Urinary bladder (tissue), 4 donors: Measurements from ENCODE around the gene SHE. TPM values are rescaled to one million over a fixed set of nuclear protein-coding genes. Genes with fewer than 3 reads are reported as not detected.
A peak's percentile ranks its signal among the peaks of the same experiment; 100 is the strongest.

Source experiments
- DNase-seq: peaks from one replicate; pipeline ENCODE4 v3.0.0-alpha.2; 2015; ENCODE audit errors: extremely low spot score
- H3K27ac ChIP-seq: one replicate; pipeline ENCODE4 v1.5.1; 2013; ENCODE audit warnings: low read depth, mild to moderate bottlenecking, moderate library complexity
- H3K36me3 ChIP-seq: one replicate; pipeline ENCODE4 v1.6.1; 2013; ENCODE audit warnings: mild to moderate bottlenecking, moderate library complexity; ENCODE audit not compliant: insufficient read depth
- H3K4me1 ChIP-seq: one replicate; pipeline ENCODE4 v1.6.1; 2013; ENCODE audit warnings: mild to moderate bottlenecking, moderate library complexity; ENCODE audit not compliant: insufficient read depth
- H3K4me3 ChIP-seq: one replicate; pipeline ENCODE4 v1.5.1; 2013; ENCODE audit warnings: low read depth, low read length
- WGBS: extraction: QIAGEN DNeasy Blood & Tissue Kit; methylation state at CpG from one replicate; pipeline ENCODE4 v1.1.7; 2013; 5-methylcytosine and 5-hydroxymethylcytosine counted together
- polyA plus RNA-seq: library from polyadenylated mRNA; stranded (reverse); fragments of 200-250 nt; gene quantifications from one replicate; pipeline ENCODE4 v1.2.3, GENCODE V29; 2013
- total RNA-seq: library from RNA; depleted of rRNA; stranded (reverse); fragments of >200 nt; gene quantifications from one replicate; pipeline ENCODE4 v1.2.3, GENCODE V29; 2014
- donor health status: healthy with polysubstance abuse.
- donor health status: healthy.

Gene SHE
- total RNA-seq (17.7 TPM), polyA plus RNA-seq (15.3 TPM)

GRCh38 chr1:154502066-154502743, at the start of gene SHE, which contains the start of gene TDRD10:
SHE (minus strand) TSS chr1:154502412; CDS start chr1:154502026, 386 bp downstream.
TDRD10 (plus strand) TSS chr1:154502219; CDS start chr1:154506904, 4,685 bp downstream.
- WGBS, result 2% methylated on average over 89 of the region's 90 CpGs
- Histone ChIP-seq H3K4me1 (peaks cover 2% of the 10 kb centered on the region), H3K36me3 (no peaks in the 10 kb centered on the region), H3K27ac (peak within 1 kb of the TSS; percentile 6), H3K4me3 (peak within 1 kb of the TSS; percentile 36)
- DNase-seq, result no peak

GRCh38 chr1:154551474-154551873, 49.3 kb upstream of the SHE start:
- no peak overlapping the region for H3K4me3 ChIP-seq
- H3K27ac ChIP-seq, result no peak overlapping the region
- no peak for DNase-seq
- 91% methylated on average over 4 of the region's 4 CpGs for WGBS
- peaks cover 11% of the 10 kb centered on the region for H3K36me3 ChIP-seq
- H3K4me1 ChIP-seq, result no peaks in the 10 kb centered on the region

- no peak overlapping the region for H3K4me3 ChIP-seq
- no peak for DNase-seq
- H3K36me3 ChIP-seq, result peaks cover 11% of the 10 kb centered on the region
- H3K4me1 ChIP-seq, result no peaks in the 10 kb centered on the region
- no peak overlapping the region for H3K27ac ChIP-seq
- WGBS, result 87% methylated on average over 6 of the region's 6 CpGs
Observed at GRCh38 chr1:154550657-154551056, 48.4 kb upstream of the SHE start.

GRCh38 chr1:154550070-154550469, 47.9 kb upstream of the SHE start:
- H3K27ac ChIP-seq, result no peak overlapping the region
- WGBS, result 62% methylated on average over 5 of the region's 5 CpGs
- DNase-seq, result no peak
- H3K4me1 ChIP-seq, result no peaks in the 10 kb centered on the region
- peaks cover 7% of the 10 kb centered on the region for H3K36me3 ChIP-seq
- no peak overlapping the region for H3K4me3 ChIP-seq

- Histone ChIP-seq H3K36me3 (peaks cover 7% of the 10 kb centered on the region), H3K27ac (no peak overlapping the region), H3K4me1 (no peaks in the 10 kb centered on the region), H3K4me3 (no peak overlapping the region)
- no peak for DNase-seq
- WGBS, result 80% methylated on average over 3 of the region's 3 CpGs
Observed at GRCh38 chr1:154549202-154549770, 47.1 kb upstream of the SHE start.

- peaks cover 7% of the 10 kb centered on the region for H3K36me3 ChIP-seq
- H3K27ac ChIP-seq, result no peak overlapping the region
- no peak overlapping the region for H3K4me3 ChIP-seq
- no peaks in the 10 kb centered on the region for H3K4me1 ChIP-seq
- DNase-seq, result no peak
- 34% methylated on average over 1 of the region's 1 CpG for WGBS
Observed at GRCh38 chr1:154548028-154548427, 45.8 kb upstream of the SHE start.

- 67% methylated on average over 11 of the region's 11 CpGs for WGBS
- no peaks in the 10 kb centered on the region for H3K4me1 ChIP-seq
- no peak overlapping the region for H3K27ac ChIP-seq
- H3K36me3 ChIP-seq, result peaks cover 7% of the 10 kb centered on the region
- no peak for DNase-seq
- no peak overlapping the region for H3K4me3 ChIP-seq
Observed at GRCh38 chr1:154547105-154547732, 45.0 kb upstream of the SHE start.

- DNase-seq, result no peak
- Histone ChIP-seq H3K36me3 (peaks cover 7% of the 10 kb centered on the region), H3K4me1 (no peaks in the 10 kb centered on the region), H3K4me3 (no peak overlapping the region), H3K27ac (no peak overlapping the region)
- WGBS, result 80% methylated on average over 13 of the region's 13 CpGs
Observed at GRCh38 chr1:154546264-154547063, 44.3 kb upstream of the SHE start.

GRCh38 chr1:154541231-154541630, 39.0 kb upstream of the SHE start:
- no peak overlapping the region for H3K4me3 ChIP-seq
- H3K4me1 ChIP-seq, result no peaks in the 10 kb centered on the region
- WGBS, result 41% methylated on average over 6 of the region's 6 CpGs
- no peaks in the 10 kb centered on the region for H3K36me3 ChIP-seq
- no peak for DNase-seq
- no peak overlapping the region for H3K27ac ChIP-seq

GRCh38 chr1:154539486-154540483, 37.6 kb upstream of the SHE start:
- DNase-seq, result no peak
- Histone ChIP-seq H3K36me3 (no peaks in the 10 kb centered on the region), H3K4me1 (no peaks in the 10 kb centered on the region), H3K4me3 (no peak overlapping the region), H3K27ac (no peak overlapping the region)
- WGBS, result 78% methylated on average over 9 of the region's 9 CpGs

GRCh38 chr1:154536570-154536969, 34.4 kb upstream of the SHE start:
- H3K36me3 ChIP-seq, result no peaks in the 10 kb centered on the region
- no peak overlapping the region for H3K4me3 ChIP-seq
- WGBS, result 53% methylated on average over 7 of the region's 7 CpGs
- DNase-seq, result no peak
- H3K27ac ChIP-seq, result no peak overlapping the region
- H3K4me1 ChIP-seq, result no peaks in the 10 kb centered on the region

- 56% methylated on average over 11 of the region's 11 CpGs for WGBS
- H3K4me1 ChIP-seq, result no peaks in the 10 kb centered on the region
- no peaks in the 10 kb centered on the region for H3K36me3 ChIP-seq
- no peak overlapping the region for H3K27ac ChIP-seq
- no peak overlapping the region for H3K4me3 ChIP-seq
- DNase-seq, result no peak
Observed at GRCh38 chr1:154533952-154534844, 32.0 kb upstream of the SHE start.
